HK-2 (cell line): ENCODE results near the gene NME3.
"Not testable (repeated sequence)": the region's sequence is repeated elsewhere in the genome, so short reads cannot be mapped to it uniquely, and the experiment has no call there.

Source experiments
- DNase-seq: peaks from one replicate; pipeline ENCODE4 v3.0.0-alpha.2; 2018; ENCODE audit not compliant: unreplicated experiment

The NME3 gene

DNA sequence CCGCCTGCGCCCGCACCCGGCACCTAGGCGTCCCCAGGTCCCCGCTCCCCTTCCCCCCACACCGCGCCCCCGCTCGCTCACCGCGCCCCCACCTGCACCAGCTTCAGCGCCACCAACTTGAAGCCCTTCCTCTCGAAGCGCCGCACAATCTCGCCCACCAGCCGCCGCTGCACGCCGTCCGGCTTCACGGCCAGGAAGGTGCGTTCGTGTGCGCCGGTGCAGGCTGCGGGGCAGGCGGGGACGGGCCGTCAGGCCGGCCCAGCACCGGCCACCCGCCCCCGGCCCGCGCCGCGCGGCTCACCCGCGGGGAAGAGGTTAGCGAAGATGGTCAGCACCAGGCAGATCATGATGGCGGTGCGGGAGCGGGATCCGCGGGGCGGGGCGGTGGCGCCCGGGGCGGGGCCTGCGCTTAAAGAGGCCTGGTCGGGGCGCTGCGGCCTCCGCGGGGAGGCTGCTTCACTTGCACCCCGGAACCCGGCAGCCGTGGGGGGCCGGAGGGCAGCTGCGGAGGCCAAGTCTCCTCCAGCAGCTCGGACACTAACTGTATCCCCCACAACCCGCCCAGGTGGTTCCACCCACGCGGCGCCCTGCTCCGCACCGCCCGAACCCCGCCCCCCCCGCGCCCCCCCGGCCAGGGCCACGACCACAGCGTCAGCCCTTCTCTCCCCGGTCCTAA is at the start of gene NME3:
TSS of gene NME3 (minus strand) at position 356 of the 676 bp plus-strand sequence. CDS start at position 347, 9 bp downstream.
- peak; percentile 62 for DNase-seq

DNA sequence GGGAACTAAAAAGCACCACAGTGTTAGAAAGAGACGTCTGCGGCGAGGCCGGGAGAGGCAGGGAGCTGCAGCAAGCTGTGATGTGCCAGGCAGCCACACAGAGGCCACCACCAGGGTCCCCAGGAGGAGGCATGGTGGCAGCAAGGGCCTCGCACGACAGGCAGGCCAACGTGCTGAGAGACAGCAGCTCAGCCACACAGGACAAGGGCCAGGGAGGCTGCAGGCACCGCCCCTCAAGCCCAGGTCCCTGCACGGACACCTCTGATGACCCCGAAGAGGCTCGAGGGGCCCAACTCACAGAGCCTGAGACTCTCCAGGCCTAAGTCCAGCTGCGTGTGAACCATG is 49.6 kb upstream of the NME3 start:
- DNase-seq = no peak

DNA sequence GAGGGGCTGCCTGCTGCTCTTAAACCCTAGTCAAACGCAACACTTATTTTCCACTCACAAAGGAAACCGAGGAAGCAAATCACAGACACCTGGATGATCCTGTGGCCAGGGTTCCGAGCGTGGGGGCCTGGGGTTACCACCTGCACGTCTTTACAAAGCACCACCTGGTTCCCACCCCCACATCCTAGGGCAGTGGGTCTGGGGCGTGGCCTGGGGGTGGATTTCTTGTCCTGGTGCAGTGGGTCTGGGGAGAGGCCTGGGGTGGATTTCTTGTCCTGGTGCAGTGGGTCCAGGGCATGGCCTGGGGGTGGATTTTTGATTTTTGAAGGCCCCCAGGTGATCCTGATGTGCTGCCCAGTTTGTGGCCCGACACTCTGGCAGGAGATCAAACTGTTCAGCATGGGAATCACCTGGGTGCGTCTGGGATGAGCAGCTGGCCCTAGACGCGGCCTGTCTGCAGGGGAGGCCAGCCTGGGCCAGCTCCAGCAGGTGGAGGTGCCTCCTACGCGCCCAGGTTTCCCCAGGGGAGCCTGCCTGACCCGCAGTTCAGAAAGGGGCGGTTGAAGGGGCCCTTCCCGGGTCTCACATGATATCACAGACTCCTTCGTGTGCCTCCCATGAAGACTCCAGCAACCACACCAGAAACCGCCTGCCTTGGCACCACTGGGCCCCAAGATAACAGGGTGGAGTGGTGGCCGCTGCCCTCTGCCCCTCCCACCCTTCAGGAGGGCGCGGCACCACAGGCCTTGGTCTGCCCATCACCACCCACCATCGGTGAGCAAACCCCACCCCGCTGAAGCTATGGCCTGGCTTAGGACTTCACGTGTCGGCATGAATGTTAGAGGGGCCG is 49.0 kb upstream of the NME3 start:
- no peak for DNase-seq

GRCh38 chr16:1819611-1820010 is 48.3 kb upstream of the NME3 start:
- no peak for DNase-seq

- no peak for DNase-seq
Measured at GRCh38 chr16:1818873-1819525, 47.7 kb upstream of the NME3 start.

DNA sequence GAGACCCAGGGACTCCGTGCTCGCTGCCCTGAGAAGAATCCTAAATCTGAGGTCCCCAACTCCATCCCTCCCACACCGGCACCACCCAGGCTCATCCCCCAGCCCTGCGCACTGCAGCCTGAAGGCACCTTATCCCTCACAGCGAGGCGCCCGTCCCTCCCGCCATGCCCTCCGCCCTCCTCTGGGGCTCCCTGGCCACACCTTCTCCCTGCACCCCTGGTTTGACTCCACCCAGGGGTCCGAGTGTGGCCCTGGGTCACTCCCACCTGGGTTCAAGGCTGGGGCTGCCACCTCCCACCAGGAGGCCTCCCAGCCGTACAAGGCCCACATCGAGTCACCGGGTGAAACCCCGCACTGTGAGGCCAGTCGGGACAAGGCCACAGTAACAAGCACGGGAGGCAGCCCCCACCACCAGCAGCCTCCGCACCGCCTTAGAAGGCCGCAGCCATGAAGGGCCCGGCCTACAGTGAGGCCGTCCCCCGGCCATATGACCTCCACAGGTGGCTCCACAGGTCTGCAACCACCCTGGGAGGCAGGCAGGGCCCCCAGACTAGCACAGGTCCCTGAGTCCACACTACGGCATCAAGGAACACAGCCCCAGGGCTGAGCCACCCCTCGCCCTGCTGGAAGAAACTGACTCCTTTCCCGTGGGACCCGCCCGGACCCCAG is 47.0 kb upstream of the NME3 start:
- DNase-seq = no peak

DNA sequence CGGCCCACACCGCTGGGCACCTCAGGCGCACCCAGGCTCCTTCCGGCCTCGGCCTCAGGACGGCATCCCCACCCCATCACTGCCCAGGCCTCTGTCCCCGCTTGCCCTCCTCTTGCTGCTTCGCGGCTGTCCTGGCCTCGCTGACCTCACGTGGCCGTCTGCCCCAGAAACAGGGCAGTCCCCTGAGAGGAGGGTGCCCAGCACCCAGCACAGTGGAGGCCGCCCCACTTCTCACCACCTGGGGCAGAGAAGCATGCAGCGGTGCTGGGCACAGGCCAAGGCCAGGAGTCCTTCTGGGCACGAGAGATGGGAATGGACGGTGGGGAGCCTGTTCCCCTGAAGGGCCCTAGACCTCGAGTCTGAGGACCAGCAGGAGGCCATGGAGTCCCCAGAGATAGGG is 46.4 kb upstream of the NME3 start:
- no peak for DNase-seq

DNA sequence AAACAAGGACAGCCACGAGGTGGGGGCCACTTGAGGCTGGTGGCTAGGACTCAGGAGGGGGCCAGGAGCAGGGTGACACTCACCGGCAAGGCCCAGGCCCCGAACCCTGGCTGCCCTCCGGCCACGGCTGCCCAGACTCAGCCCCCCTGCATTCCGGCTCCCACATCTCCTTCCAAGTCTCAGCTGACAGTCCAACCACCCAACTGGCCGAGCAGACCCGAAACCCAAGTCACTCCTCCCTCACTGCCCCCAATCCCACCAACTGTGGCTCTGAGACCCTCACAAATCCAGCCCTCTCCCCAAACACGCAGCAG is 45.9 kb upstream of the NME3 start:
- DNase-seq = no peak

DNA sequence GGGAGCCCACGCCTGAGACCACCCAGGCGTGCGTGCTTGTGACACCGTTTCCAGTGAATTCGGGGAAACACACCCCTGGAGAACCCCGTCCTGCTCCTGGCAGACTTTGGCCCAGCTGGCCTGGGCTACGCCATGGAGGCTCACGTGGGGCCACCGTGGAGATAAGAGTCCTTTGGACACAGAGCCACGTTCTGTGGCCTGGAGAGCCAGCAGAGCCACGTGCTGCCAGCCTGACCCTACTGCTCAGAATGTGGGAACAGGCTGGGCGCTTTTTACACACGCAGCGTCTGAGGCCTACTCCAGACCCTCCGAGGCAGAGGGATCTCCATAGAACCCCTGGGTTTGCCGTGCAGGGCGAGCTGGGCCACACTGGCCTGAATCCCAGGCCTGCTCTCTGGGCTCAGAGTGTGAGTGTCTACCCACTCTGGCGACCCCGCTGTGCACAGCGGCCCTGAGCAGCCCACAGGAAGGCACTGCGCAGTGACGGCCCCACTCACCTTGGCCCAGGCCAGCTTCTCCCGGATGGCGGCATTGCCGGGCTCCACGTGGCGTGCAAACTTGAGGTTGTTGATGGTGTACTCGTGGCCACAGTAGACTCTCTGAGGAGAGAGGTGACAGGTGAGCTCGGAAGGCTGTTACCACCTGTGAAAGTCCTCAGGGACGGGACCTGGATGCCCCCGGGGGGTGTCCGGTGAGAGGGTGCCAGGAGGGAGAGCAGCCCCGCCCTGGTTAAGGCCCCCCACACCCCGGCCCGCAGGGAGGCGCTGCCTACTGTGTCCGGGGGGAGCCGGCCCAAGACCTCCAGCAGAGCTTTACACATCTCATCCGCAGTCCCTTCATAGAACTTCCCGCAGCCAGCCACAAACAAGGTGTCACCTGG is 45.3 kb upstream of the NME3 start:
- no peak for DNase-seq

GRCh38 chr16:1815461-1815860 is 44.1 kb upstream of the NME3 start:
- DNase-seq = no peak

DNA sequence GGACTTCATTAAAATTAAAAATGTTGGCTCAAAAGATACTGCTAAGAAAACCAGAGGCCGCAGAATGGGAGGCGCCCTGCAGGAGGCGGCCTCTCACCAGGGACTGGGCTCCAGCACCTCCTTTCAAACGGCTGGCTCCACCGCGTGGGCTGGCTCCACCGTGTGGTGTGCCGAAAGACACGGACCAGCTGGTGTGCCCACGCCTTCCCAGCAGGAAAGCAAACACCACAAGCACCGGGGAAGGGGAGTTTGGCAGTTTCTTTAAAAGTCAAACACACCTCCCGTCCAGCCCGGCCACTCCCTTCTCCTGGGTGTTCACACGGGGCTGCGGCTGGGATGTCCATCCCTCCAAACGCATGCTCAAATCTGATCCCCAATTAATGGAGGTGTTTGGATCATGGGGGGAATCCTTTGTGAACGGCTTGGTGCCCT is 41.4 kb upstream of the NME3 start:
- no peak for DNase-seq

- no peak for DNase-seq
Measured at GRCh38 chr16:1810536-1810935, 39.2 kb upstream of the NME3 start.

DNA sequence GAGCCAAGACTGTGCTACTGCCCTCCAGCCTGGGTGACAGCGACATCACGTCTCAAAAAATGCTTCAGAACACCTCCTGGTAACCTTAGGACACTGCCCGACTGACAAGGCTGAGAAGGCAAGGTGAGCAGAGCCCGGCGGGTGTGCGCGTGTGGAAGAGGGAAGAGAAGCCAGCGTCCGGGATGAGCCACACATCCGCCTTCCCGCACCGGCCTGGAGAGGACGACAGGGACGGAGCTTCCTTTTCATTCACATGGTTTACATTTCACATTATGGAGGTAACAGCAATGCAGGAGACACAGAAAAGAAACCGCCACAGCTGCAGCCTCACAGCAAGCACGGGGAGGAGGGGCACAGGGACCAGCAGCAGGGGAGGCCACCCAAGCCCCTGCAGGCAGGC is 38.8 kb upstream of the NME3 start:
- DNase-seq = no peak

- DNase-seq = no peak
Measured at GRCh38 chr16:1809281-1809801, 38.0 kb upstream of the NME3 start.

GRCh38 chr16:1808691-1809090 is 37.3 kb upstream of the NME3 start:
- no peak for DNase-seq

DNA sequence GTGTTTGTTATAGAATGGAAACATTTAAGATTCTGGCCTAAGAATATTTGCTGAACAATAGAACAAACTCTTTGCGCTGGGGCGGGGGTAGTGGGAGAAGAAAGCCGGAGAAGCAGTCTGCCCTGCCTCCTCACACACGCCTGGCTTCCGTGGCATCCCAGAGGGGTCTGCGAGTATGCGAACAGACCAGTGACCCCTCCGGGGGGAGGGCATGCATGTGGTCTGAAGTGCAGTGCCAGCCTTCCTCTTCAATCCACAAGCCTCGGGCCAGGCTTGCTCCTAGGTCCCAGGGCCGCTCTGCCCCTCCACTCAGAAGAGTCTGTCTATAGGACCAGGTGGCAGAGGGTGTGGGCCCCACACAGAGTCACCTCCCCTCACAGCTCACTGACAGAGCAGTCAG is 36.3 kb upstream of the NME3 start:
- no peak for DNase-seq

- DNase-seq = no peak
Measured at GRCh38 chr16:1800701-1801100, 29.4 kb upstream of the NME3 start.

GRCh38 chr16:1799263-1799662 is 27.9 kb upstream of the NME3 start:
- not testable (repeated sequence) for DNase-seq

DNA sequence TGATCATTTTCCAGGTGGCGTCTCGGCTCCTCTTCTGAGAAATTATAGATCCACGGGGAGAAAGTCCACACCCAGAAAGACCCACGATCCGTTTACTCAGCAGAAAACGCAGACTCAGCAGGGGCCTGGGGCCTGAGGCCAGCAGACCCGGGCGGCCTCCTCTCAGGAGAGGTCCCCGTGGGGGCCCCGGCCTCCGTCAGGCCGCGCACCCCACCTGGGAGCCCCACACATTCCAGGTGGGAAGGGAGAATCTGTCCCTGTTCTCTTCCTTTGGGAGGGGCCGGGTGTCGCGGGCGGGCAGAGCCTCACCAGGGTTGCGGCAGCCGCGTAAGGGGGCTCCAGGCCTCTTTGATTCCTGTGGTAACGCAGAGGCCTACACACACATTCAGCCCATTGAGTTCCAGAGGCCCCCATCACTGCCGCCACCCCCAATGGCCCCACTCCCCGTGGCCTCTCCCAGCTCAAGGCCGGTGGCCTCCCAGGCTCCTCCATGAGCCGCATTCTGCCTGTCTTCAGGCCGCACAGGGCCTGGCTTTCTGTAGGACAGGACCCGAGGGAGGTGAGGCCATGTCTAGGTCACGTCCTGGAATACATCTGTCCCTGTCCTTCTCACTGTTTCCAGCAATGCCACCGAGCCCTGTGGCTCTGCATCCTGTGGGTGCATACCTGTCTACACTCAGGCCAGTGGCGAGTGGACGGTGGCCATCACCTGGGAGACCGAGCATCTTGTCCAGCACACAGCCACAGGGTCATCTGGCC is 23.7 kb upstream of the NME3 start:
- no peak for DNase-seq

- no peak for DNase-seq
Measured at GRCh38 chr16:1794221-1794871, 23.0 kb upstream of the NME3 start.
